GM21723 (cell line): ENCODE results near the gene GADL1.

Source experiments
- ATAC-seq: cut with Tn5 transposase; IDR thresholded peaks from one replicate; pipeline ENCODE4 v1.9.1; 2021; ENCODE audit warnings: mild to moderate bottlenecking, moderate library complexity; ENCODE audit not compliant: unreplicated experiment

The GADL1 gene

DNA sequence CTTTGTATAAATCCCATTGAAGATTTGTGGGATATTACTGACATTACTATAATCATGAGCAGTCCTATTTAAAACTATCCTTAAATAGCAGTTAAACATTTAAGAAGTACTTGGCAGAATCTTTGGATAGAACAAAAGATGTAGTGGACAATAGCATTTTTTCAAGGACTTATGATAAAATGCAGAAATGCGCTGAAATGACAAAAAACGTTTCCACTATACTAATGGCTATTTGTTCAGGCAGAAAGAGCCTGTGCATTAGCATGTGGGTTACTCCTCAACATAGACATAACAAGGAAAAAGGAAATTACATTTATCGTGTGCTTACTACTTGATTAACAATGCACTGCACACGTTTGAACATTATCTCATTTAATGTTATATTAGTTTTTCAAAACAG lies 80.7 kb downstream of the GADL1 start:
- ATAC-seq: no peak

- ATAC-seq: no peak
Observed at GRCh38 chr3:30811151-30811795, 83.2 kb downstream of the GADL1 start.

DNA sequence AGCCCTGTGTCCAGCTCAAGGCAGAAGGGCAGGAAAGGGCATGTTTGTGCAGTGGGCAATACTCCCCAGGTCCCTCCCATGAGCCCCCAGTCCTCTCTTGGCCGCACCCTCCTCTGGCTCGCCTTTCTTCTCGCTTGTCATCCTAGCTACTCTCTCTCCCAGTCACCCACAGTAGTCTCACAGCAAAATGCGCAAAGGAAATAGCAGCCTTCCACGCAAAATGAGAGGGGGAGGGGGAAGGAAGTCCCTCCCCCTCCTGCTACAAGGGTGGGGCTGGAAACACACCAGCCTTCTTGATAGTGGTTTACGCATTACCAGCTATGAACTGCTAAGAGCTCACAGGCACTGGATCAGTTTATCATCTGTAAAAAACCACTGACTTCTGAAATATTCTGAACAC lies 83.8 kb downstream of the GADL1 start:
- no peak for ATAC-seq

DNA sequence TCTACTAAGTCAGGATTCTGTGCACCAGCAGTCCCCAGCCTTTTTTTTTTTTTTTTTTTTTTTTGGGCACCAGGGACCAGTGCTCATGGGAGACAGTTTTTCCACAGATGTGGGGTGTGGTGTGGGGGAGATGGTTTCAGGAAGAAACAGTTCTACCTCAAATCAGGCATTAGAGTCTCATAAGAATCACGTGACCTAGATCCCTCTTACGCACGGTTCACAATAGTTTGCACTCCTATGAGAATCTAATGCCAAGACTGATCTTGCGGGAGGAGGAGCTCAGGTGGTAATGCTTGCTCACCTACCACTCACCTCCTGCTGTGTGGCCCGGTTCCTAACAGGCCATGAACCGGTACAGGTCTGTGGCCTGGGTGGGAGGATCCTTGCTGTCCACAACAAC lies 88.8 kb downstream of the GADL1 start:
- ATAC-seq: no peak

DNA sequence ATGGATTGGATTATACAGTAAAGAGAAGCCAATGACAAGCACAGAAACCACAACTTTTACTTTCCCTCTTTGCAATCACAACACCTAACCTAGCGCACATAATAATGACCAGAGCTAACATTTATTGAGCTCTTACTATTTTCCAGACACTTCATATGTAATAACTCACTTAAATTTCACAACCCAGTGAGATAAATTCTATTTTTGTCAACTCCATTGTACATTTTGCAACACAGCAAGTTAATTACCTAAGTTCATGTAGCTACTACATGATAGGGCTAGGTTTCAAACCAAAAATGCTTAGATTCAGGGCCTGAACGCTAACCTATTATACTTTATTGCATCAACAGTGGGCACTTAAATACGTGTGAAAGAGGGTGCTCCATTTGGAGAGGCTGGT lies 89.5 kb downstream of the GADL1 start:
- no peak for ATAC-seq

DNA sequence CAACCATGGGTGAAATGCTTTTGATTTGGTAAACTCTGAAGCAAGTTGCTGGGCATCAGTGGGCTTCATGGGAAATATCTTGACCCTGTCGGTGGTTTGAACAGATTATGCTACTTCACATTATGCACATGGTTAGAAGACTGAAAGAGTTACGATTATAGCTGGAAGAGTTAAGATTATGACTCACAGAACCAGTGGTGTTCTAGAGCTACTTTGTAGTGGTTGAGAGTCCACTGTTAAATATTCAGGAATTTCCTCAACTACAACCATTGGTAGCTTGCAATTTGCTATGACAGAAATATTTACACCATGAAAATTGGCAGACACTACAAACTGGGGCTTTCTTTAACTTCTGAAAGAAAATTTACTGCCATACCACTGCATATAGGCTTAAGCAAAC lies 99.3 kb downstream of the GADL1 start:
- no peak for ATAC-seq

GRCh38 chr3:30793740-30794139 lies 100.7 kb downstream of the GADL1 start:
- ATAC-seq: no peak

GRCh38 chr3:30790150-30790549 lies 104.3 kb downstream of the GADL1 start:
- ATAC-seq: no peak

DNA sequence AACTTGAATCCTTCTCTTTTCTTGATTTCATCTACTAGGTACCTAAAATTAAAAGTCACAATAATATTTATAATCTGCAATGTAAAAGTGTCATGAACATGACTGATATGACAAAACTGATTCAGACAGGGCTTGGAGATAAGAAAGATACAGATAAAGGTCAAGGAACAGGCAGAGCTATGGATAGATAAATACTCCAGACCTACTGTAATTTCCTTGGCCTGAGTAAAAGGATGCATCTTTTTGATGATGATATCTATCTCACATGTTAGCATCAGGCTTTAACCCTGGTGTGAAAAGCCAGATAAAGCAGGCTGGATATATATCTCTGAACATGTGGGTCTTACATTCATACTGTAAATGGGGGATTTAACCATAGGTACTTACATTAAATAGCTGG lies 108.1 kb downstream of the GADL1 start:
- ATAC-seq: no peak

- no peak for ATAC-seq
Observed at GRCh38 chr3:30779686-30780287, 114.7 kb downstream of the GADL1 start.

- ATAC-seq: no peak
Observed at GRCh38 chr3:30778933-30779332, 115.5 kb downstream of the GADL1 start.

- ATAC-seq: no peak
Observed at GRCh38 chr3:30777426-30778113, 116.9 kb downstream of the GADL1 start.

GRCh38 chr3:30776186-30776815 lies 118.2 kb downstream of the GADL1 start:
- ATAC-seq: no peak

GRCh38 chr3:30775040-30775439 lies 119.4 kb downstream of the GADL1 start:
- no peak for ATAC-seq

- ATAC-seq: no peak
Observed at GRCh38 chr3:30774062-30774461, 120.4 kb downstream of the GADL1 start.

DNA sequence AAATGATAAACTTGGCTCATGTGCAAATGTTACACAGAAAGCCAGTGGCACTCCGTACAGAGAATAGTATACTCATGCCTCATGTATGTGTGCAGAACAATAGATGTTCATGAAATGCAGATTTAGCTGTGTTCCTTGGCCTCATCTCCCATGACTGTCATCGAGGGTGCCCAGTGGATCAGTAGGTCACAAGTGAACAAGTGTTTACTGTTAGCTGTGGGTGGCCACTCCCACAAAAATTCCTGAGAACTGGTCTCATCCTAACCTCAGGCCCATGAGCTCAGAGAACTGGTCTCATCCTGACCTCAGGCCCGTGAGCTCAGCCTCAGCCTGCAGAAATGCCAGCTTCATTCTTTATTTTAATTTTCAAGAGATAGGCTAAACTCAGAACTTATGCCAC lies 124.1 kb downstream of the GADL1 start:
- no peak for ATAC-seq

DNA sequence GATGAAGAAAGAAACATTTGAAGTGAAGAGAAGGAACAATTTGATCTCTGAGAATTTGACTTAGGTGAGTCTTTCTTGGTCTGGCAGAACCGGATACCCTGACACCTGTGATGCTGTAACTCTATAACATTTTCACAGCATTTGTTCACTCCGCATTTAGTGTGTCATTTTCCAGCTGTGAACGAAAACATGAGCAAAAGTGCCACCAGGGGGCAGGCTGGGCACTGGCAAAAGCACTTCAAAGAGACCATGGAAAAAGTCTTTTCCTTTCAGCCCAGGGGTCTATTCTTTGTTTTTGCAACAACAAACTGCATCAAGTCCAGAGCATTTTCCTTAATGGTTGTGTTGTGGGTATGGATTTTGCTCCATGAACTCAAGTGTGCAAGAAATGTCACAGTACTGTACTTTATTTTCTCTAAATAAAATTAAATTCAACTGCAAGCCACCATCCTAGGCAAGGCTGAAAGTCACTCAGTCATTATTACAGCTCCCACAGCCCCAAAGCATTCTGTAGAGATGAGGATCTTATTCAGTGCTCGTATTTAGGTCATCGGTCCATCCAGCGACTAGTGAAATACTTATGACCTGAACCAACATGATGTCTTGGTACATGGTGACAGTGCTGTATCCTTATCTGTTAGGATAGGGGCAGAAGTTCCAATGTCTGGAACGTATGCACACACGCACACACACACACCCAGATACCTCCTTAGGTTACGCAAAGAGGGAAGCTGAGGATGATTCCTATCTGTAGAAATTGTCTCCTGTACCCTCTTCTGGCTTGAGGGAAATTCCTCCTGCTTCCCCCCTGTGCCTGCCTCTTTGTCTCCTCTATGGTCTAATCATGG lies 125.5 kb downstream of the GADL1 start:
- no peak for ATAC-seq

- ATAC-seq: no peak
Observed at GRCh38 chr3:30768046-30768445, 126.4 kb downstream of the GADL1 start.

DNA sequence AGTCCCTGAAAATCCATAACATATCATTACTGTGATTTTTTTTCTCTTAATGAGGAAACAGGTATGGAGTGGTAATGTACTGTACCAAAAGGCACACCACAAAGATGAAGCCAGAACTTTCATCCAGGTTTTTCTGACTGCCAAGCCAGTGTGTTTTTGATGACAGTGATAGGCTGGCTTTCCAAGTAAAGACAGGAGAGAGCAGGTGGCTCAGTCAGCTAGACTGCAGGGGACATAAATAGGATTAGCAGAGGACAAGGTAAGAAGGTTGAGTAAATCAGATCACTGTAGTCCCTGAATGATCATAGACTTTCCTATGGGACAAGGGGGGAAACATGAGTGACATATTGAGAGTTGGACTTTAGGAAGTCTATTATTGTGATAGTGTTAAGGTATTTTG lies 127.9 kb downstream of the GADL1 start:
- ATAC-seq: no peak

DNA sequence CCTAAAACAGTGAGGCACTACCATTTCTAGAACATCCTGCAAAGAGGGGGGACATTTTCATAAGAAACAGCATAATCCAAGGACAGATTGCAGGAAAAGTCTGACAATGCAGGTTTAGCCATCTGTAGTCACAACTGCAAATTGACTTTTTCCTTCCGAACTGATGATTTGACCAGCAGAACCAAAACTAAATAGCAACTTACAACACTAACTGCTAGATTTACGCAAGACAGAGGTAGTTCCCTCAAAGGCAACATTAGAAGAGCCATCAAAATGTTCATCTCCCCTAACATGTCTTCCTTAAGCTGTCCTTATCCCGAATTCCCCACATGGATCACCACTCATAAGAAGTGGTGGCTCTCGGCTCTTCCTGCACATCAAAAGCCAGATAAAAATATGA lies 129.6 kb downstream of the GADL1 start:
- no peak for ATAC-seq

DNA sequence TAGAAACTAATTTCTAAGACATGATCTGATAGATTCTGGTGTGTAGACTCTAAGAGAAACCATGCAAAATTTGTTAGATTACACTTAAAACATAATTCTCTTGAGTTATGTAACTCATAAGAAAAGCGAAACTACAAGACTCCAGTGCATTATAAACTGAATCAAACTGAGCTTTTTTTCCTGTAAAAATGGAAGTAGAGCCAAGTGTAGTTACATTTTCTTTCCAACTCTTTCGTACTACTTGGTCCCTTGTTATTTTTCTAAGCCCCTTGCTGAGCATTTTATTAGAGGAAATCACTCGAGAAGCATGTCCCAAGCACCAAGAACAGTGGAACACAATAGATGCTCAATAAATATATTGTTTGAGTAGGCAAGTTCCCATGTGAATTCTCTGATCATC lies 130.2 kb downstream of the GADL1 start:
- ATAC-seq: no peak
